ENCODE results near the gene LRRC8A. TPM values are rescaled to one million over a fixed set of nuclear protein-coding genes. Genes with fewer than 3 reads are reported as not detected.

LRRC8A gene
- total and polyA plus RNA-seq, 2 of the 4 experiments (the other 2 are of a cell fraction), result 42.8 to 60.9 TPM

DNA sequence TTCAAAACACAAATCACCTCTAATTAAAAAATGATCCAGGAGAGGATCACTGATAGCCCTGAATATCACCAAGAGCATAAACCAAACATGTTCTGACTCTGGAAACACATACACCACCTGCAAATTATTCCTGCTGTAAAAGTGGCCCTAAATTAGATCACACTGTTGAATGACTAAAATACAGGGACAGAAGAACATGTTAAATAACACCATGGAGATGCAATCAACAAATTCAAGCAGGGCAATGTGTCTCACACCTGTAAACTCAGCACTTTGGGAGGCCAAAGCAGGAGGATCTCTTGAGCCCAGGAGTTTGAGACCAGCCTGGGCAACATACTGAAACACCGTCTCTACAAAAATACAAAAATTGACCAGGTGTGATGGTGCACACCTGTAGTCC, 34.1 kb upstream of the LRRC8A start:
- dilution Hi-C loops (cut with HindIII; ENCODE audit: low sequenced_read_pairs, unreplicated experiment) (no loop called here), intact Hi-C loops (cut with micrococcal nuclease) (no loop called here), in situ Hi-C loops (cut with MboI; ENCODE audit: low sequenced_read_pairs) (no loop called here)
- Histone ChIP-seq H2AK9ac (replicated peaks; ENCODE audit: low read depth, low read length, poor library complexity) (no peak overlapping the region), H3K27me3 (ENCODE audit: control insufficient read depth, insufficient read depth, low read length) (no peaks in the 10 kb centered on the region), H4K5ac (ENCODE audit: low read depth, low read length) (no peak overlapping the region), H2AFZ (replicated peaks; ENCODE audit: low read length, poor library complexity) (no peak overlapping the region), H2BK20ac (ENCODE audit: low read depth, low read length) (no peak overlapping the region), H3K14ac (replicated peaks; ENCODE audit: low read depth, low read length) (no peak overlapping the region), H2AK5ac (ENCODE audit: low read depth, low read length) (no peak overlapping the region), H3K4me2 (ENCODE audit: low read depth, low read length) (no peak overlapping the region), H2BK120ac (ENCODE audit: low read depth, low read length) (no peak overlapping the region), H4K8ac (ENCODE audit: low read depth in 2 of 2, low read length in 2 of 2) (no peak overlapping the region), H3K9ac (ENCODE audit: low read depth, low read length) (no peak overlapping the region), H4K20me1 (ENCODE audit: insufficient read depth, low read length) (no peaks in the 10 kb centered on the region; the same call in 1 of the 2 replicates), H3K9me3 (ENCODE audit: control insufficient read depth, insufficient read depth, low read length) (peaks cover 4% of the 10 kb centered on the region), H3K4me1 (ENCODE audit: control insufficient read depth, insufficient read depth, low read length) (no peaks in the 10 kb centered on the region), H3K56ac (ENCODE audit: extremely low read depth, insufficient read depth, low read length) (no peak overlapping the region), H3K36me3 (ENCODE audit: control insufficient read depth, insufficient read depth, low read length) (no peaks in the 10 kb centered on the region), H3K27ac (ENCODE audit: insufficient read depth, low read length) (no peak overlapping the region), H3K4ac (ENCODE audit: low read depth, low read length) (no peak overlapping the region), H3K9me1 (ENCODE audit: insufficient read depth, low read length) (0 out of 2 replicates have a peak, but pooled peaks cover 3% of the 10 kb centered on the region), H2BK5ac (ENCODE audit: low read depth, low read length, poor library complexity, severe bottlenecking) (no peak overlapping the region), H2BK15ac (ENCODE audit: low read depth, low read length) (no peak overlapping the region), H4K91ac (ENCODE audit: insufficient read depth, low read depth, low read length) (no peak overlapping the region), H3K4me3 (ENCODE audit: insufficient read depth, low read depth, low read length) (no peak overlapping the region), H3K79me1 (ENCODE audit: low read depth in 1 of 2, low read length in 2 of 2) (peaks cover 0 to 14% of the 10 kb centered on the region in 2 experiments; a peak in 2 of 4 replicates), H3K23ac (ENCODE audit: low read depth, low read length) (no peak overlapping the region), H3K18ac (ENCODE audit: low read depth, low read length) (no peak overlapping the region)
- ChIA-PET CTCF (no interaction called here), POLR2A (ENCODE audit: unreplicated experiment) (no interaction called here)
- no peak for ATAC-seq (ENCODE audit: low read depth)
- no CpG with 5 or more reads among the region's 1 CpG for WGBS, 2 experiments (ENCODE audit: extremely low coverage in 2 of 2, insufficient read length in 1 of 2)
- no peak for DNase-seq
- TF ChIP-seq RCOR1 (IDR thresholded peaks at IDR 0.05; ENCODE audit: insufficient replicate concordance, low read length), result no peak
- no peak for TF ChIP-seq CTCF (conservative IDR thresholded peaks at IDR 0.05; ENCODE audit: low read depth, low read length)
- no peak for TF ChIP-seq MXI1 (IDR thresholded peaks at IDR 0.05; ENCODE audit: borderline replicate concordance, low read depth, low read length)
- no peak for TF ChIP-seq CEBPB (IDR thresholded peaks at IDR 0.05; ENCODE audit: low read depth, low read length)
- no peak for TF ChIP-seq MAZ (IDR thresholded peaks at IDR 0.05; ENCODE audit: borderline replicate concordance, low read depth, low read length)
- TF ChIP-seq MAFK (IDR thresholded peaks at IDR 0.05; ENCODE audit: low read depth, low read length), result no peak
- TF ChIP-seq SMC3 (IDR thresholded peaks at IDR 0.05; ENCODE audit: low read depth, low read length), result no peak
- TF ChIP-seq RAD21 (IDR thresholded peaks at IDR 0.05; ENCODE audit: low read length), result no peak
- TF ChIP-seq BHLHE40 (IDR thresholded peaks at IDR 0.05; ENCODE audit: low read depth, low read length), result no peak
- no peak for TF ChIP-seq CHD1 (IDR thresholded peaks at IDR 0.05; ENCODE audit: low read depth, low read length)
- TF ChIP-seq POLR2A (IDR thresholded peaks at IDR 0.05; ENCODE audit: low read depth, low read length), result no peak
- BruUV-seq (replicated peaks), result no TSS peak
